ENCODE measurements around the gene TMEM255A.
"Not testable (repeated sequence)": the region's sequence is repeated elsewhere in the genome, so short reads cannot be mapped to it uniquely, and the experiment has no call there.

TMEM255A gene

DNA sequence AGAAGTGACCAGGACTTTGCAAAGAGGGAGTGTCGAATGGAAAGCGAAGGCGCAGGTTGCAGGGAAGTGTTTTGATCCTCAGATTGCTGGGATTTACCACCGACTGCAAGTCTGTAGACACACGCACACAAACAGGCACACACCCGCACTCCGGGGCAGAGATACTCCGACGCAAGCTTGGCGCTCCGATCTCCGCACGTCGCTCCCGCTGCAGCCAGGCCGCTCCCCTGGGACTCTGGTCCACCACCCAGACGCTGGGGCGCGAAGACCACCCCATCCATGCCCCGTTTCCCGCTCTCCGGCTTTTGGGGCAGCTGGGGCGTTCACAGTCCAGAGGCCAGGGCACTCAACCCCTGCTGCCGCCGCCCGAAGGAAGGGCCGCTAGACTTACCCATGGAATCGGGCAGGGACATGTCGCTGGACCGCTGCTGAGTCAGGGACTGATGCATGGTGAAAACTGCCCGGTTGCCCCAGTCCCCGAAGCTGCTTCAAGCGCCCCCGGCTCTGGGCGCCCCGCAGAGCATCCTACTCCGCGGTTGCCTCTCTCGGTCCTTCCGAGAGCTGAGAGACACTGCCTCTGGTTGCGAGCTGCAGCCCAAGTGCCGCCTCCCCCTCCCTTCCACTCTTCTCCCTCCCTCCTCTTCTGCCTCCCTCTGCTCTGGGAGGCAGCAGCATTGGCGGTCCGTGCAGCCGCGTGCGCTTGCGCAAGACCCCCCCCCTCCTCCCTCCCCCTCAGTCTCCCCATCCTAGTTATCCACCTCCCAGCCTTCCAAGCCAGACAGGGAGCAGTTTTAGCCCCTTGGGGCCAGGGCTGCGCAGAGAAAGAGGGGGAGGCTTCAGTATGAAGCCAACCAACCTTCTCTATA, at the start of gene TMEM255A:
TMEM255A (minus strand) TSS at position 601 of the 866 bp plus-strand sequence; CDS start at position 449, 152 bp downstream.
- H3K4me3 ChIP-seq (ENCODE audit: low read depth, low read length): peak within 1 kb of the TSS; percentile 45
- TF ChIP-seq, protein P1, sequence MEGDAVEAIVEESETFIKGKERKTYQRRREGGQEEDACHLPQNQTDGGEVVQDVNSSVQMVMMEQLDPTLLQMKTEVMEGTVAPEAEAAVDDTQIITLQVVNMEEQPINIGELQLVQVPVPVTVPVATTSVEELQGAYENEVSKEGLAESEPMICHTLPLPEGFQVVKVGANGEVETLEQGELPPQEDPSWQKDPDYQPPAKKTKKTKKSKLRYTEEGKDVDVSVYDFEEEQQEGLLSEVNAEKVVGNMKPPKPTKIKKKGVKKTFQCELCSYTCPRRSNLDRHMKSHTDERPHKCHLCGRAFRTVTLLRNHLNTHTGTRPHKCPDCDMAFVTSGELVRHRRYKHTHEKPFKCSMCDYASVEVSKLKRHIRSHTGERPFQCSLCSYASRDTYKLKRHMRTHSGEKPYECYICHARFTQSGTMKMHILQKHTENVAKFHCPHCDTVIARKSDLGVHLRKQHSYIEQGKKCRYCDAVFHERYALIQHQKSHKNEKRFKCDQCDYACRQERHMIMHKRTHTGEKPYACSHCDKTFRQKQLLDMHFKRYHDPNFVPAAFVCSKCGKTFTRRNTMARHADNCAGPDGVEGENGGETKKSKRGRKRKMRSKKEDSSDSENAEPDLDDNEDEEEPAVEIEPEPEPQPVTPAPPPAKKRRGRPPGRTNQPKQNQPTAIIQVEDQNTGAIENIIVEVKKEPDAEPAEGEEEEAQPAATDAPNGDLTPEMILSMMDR (IDR thresholded peaks at IDR 0.05; ENCODE audit: borderline replicate concordance, insufficient read depth, low read depth, low read length): no peak

DNA sequence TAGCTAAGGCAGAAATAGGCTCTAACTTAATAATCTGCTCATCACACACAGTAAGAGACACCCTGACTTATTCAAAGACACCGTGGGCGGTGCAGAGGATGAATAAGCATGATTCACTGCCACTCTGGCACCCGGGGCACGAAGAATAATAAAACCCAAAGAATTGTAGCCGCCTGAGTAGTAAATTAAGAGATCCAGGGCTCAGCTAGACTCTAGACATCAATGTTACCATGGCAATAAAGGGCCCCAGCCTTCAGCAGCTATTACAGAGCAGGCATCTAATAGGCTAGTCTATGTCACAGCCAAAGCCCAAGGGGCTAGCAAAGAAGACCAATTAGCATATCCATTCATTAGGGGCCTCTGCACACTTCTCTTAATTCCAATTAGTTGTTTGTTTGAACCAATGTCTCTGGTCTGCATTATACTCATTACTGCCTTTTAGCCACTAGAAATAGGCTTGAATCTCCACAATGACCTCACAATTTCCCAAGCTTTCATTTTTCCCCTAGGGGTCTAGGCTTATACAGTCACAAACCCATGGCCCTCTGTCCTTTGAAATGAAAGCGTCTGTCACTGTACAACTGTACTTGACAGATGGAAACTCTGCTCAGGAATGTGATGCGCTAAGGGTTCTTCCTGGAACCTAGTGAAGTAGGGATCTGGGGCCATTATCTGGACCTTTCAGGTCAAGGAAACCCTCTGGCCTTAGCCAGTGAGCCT, 47.6 kb upstream of the TMEM255A start:
- H3K4me3 ChIP-seq (ENCODE audit: low read depth, low read length): no peak overlapping the region
- TF ChIP-seq, protein P1 (IDR thresholded peaks at IDR 0.05; ENCODE audit: borderline replicate concordance, insufficient read depth, low read depth, low read length): no peak

DNA sequence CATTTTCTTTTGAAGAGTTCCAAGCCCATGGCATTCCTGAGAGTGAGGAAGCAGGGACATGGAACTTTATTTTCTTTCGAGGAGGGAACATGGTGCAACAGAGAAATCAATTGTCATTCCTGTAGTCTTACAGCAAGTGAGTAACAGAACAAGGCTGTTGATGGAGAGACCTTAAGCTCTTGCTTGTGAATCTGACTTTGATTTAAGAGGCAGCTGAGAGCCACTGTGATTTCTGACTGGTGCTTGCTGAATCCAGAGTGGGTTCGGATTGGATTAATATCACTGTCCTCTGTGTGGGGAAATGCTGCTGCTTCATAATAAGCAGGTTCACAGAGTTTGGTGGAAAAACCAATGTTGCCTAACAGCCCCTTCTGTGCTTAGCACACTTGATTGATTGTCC, 45.9 kb upstream of the TMEM255A start:
- TF ChIP-seq, protein P1 (IDR thresholded peaks at IDR 0.05; ENCODE audit: borderline replicate concordance, insufficient read depth, low read depth, low read length): no peak
- H3K4me3 ChIP-seq (ENCODE audit: low read depth, low read length): no peak overlapping the region

DNA sequence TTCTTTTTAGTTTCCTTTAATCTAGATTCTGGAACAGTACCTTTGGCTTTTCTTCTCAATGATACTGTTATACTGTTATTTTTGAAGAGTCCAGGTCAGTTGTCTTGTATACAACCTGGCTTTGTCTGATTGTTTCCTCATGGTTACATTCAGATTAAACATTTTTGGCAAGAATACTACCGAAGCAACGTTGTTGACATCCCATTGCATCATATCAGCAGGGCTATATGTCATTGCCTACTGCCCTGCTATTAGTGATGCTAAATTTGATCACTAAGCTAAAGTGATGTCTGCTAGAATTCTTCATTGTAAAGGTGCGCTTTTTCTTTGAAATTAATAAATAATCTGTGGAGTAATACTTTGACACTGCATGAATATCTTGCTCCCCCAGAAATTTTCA, 44.8 kb upstream of the TMEM255A start:
- TF ChIP-seq, protein P1 (IDR thresholded peaks at IDR 0.05; ENCODE audit: borderline replicate concordance, insufficient read depth, low read depth, low read length): no peak
- H3K4me3 ChIP-seq (ENCODE audit: low read depth, low read length): no peak overlapping the region

DNA sequence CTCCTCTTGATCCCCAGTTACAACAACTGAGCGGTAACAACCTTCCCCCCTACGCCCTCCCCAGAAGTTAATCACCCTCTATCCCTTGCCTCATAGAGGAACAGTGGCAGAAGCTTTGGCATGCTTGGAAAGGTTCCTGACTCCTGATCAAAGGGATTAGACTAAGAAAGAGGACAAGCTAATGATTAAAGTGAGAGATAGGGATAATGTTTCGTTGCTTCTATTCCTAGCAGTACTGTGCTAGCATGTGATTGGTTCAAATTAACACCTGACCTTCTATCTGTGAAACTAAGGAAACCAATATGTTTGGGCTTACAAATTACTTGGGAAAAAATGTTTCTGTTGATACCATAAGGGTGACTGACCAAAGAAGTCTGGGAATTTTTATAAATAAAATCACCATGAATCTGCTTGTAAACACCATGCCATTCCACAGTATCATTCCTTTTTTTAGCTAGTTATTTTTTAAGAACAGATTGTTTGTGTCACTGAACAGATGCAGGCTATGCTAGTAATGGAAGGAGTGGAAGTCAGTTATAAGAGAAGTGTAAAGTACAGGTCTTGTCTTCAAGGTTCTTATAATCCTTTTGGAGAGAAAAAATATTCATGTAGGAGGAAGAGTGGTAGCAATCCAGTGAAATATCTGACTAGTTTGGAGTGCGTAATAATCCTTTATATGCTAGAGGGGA, 39.3 kb upstream of the TMEM255A start:
- no peak overlapping the region for H3K4me3 ChIP-seq (ENCODE audit: low read depth, low read length)
- TF ChIP-seq, protein P1 (IDR thresholded peaks at IDR 0.05; ENCODE audit: borderline replicate concordance, insufficient read depth, low read depth, low read length): no peak

DNA sequence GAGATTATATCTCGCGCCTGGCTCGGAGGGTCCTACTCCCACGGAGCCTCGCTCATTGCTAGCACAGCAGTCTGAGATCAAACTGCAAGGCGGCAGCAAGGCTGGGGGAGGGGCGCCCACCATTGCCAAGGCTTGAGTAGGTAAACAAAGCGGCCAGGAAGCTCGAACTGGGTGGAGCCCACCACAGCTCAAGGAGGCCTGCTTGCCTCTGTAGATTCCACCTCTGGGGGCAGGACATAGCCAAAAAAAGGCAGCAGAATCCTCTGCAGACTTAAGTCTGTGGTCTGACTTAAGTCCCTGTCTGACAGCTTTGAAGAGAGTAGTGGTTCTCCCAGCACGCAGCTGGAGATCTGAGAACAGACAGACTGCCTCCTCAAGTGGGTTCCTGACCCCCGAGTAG, 33.3 kb upstream of the TMEM255A start:
- H3K4me3 ChIP-seq (ENCODE audit: low read depth, low read length): not testable (repeated sequence)

DNA sequence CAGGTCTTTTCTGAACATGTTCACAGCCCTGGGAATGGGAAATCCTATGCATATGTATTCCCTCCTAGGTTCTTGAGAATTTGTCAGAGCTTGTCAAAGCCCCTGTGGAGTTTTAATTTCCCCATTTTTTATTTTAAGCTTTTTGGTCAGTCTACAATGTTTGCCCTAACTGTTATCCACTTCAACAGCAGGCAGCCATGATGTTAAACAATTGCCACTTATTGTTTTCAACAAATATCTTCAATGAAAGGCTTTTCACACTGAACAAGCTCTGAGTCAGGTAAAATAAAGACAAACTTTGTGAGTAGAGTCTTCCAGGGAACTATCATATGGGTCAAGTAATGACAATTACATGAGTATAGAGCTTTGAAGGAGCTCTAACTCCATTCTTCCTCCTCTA, 25.6 kb upstream of the TMEM255A start:
- TF ChIP-seq, protein P1 (IDR thresholded peaks at IDR 0.05; ENCODE audit: borderline replicate concordance, insufficient read depth, low read depth, low read length): no peak
- no peak overlapping the region for H3K4me3 ChIP-seq (ENCODE audit: low read depth, low read length)

Data from GM12875 (cell line).